Measurements from ENCODE around the gene KMT2E.

Gene KMT2E

GRCh38 chr7:105132835-105133234, 118.8 kb downstream of the KMT2E start:
- no peak for DNase-seq

- no peak for DNase-seq
Measured at GRCh38 chr7:105133358-105133757, 119.4 kb downstream of the KMT2E start.

GRCh38 chr7:105133986-105134655, 120.1 kb downstream of the KMT2E start:
- DNase-seq, result no peak

- no peak for DNase-seq
Measured at GRCh38 chr7:105136221-105136620, 122.2 kb downstream of the KMT2E start.

GRCh38 chr7:105137898-105138297, 123.9 kb downstream of the KMT2E start:
- DNase-seq, result no peak

- DNase-seq, result no peak
Measured at GRCh38 chr7:105139381-105139780, 125.4 kb downstream of the KMT2E start.

GRCh38 chr7:105141068-105141467, 127.1 kb downstream of the KMT2E start:
- no peak for DNase-seq

- DNase-seq, result no peak
Measured at GRCh38 chr7:105149827-105150226, 135.8 kb downstream of the KMT2E start.

GRCh38 chr7:105151152-105151551, 137.1 kb downstream of the KMT2E start:
- DNase-seq, result no peak

- DNase-seq, result no peak
Measured at GRCh38 chr7:105153531-105153930, 139.5 kb downstream of the KMT2E start.

- no peak for DNase-seq
Measured at GRCh38 chr7:105154084-105154483, 140.1 kb downstream of the KMT2E start.

- no peak for DNase-seq
Measured at GRCh38 chr7:105156731-105157130, 142.7 kb downstream of the KMT2E start.

- no peak for DNase-seq
Measured at GRCh38 chr7:105157278-105157677, 143.3 kb downstream of the KMT2E start.

GRCh38 chr7:105161366-105161765, 147.4 kb downstream of the KMT2E start:
- DNase-seq, result no peak

All from left hindlimb (tissue), 1 donor.